Measurements from ENCODE around the gene POLR3F. TPM values are rescaled to one million over a fixed set of nuclear protein-coding genes. Genes with fewer than 3 reads are reported as not detected.

Gene POLR3F
- total RNA-seq, 4 donors from 2014 or later = 6.0 to 10.1 (median 7.7) TPM

- no peak for ATAC-seq (ENCODE audit: low FRiP score)
- TF ChIP-seq, protein P1, sequence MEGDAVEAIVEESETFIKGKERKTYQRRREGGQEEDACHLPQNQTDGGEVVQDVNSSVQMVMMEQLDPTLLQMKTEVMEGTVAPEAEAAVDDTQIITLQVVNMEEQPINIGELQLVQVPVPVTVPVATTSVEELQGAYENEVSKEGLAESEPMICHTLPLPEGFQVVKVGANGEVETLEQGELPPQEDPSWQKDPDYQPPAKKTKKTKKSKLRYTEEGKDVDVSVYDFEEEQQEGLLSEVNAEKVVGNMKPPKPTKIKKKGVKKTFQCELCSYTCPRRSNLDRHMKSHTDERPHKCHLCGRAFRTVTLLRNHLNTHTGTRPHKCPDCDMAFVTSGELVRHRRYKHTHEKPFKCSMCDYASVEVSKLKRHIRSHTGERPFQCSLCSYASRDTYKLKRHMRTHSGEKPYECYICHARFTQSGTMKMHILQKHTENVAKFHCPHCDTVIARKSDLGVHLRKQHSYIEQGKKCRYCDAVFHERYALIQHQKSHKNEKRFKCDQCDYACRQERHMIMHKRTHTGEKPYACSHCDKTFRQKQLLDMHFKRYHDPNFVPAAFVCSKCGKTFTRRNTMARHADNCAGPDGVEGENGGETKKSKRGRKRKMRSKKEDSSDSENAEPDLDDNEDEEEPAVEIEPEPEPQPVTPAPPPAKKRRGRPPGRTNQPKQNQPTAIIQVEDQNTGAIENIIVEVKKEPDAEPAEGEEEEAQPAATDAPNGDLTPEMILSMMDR (IDR thresholded peaks at IDR 0.05) = no peak
- no peak for DNase-seq (ENCODE audit: low spot score)
Observed at GRCh38 chr20:18436847-18437246, 30.3 kb upstream of the POLR3F start.

GRCh38 chr20:18440403-18440802 lies 26.8 kb upstream of the POLR3F start:
- no peak for ATAC-seq (ENCODE audit: low FRiP score)
- no peak for DNase-seq (ENCODE audit: low spot score)
- TF ChIP-seq, protein P1 (IDR thresholded peaks at IDR 0.05) = no peak

DNA sequence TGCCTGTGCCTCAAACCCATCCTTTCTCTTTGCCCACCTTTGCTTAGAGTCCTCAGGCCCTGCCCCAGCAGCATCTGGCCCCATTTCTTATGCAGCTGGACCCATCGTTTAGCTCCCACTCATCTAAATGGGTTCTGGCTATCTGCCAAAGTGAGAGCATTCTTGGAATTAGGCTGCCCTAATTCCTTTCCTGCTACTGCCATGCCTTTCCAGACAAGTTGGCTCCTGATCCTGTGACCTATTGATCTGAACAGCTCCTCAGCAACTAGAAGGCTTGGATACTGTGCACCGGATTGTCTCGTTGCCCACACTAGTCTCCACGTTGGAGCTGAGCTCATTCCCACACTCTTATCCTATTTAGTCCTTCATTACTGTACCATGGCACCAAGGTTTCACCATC lies 23.3 kb upstream of the POLR3F start:
- TF ChIP-seq, protein P1 (IDR thresholded peaks at IDR 0.05) = no peak
- ATAC-seq (ENCODE audit: low FRiP score) (no peak), DNase-seq (ENCODE audit: low spot score) (no peak)

DNA sequence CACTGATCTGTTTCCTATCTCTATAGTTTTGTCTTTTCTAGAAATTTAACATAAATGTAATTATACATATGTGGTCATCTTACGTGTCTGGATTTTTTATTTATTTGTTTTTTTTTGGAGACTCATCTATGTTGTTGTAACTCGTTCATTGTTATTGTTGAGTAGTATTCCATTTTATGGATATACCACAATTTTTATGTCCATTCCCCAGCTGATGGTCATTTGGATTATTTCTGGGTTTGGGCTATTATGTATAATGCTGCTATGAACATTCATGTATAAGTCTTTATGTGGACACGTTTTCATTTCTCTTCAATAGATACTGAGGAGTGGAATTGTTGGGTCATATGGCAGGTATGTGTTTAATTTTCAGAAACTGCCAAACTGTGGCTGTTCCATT lies 10.6 kb upstream of the POLR3F start:
- no peak for DNase-seq (ENCODE audit: low spot score)
- TF ChIP-seq, protein P1 (IDR thresholded peaks at IDR 0.05) = no peak
- no peak for ATAC-seq (ENCODE audit: low FRiP score)

DNA sequence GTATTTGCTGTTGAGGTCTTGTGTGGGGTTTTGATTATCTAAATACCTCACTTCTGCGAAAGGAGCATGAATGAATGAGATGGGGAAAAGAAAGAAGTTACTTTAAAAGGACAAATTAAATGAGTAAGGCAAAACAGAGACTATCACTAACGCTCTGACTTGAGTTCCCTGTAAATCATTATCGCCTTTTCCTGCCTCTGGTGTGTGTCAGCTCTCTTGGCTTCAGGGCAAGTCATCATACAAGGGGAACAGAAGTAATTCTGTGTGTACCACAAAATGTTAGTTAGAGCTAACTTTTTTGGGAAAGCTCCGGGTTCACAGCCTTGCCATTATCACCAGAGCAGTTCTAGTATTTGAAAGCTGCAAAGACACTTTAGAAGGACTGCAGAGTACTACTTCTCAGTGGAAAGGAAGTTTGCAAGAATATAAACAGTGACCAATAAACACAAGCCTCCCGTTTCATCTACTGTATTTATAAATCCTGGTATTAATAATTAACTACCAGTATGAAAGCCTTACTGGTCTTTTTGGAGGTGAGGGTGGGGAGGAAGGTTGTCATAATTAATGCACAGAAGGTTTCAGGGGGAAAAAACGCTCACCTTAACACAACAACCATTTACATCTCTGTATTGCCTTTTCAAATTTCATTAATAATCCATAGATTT lies 1.5 kb upstream of the POLR3F start:
- no peak for DNase-seq (ENCODE audit: low spot score)
- TF ChIP-seq, protein P1 (IDR thresholded peaks at IDR 0.05) = no peak
- no peak for ATAC-seq (ENCODE audit: low FRiP score)

GRCh38 chr20:18466574-18466893 lies 656 bp upstream of the POLR3F start:
- DNase-seq (ENCODE audit: low spot score) (peak; percentile 25), ATAC-seq (ENCODE audit: low FRiP score) (peak; percentile 55)
- TF ChIP-seq, protein P1 (IDR thresholded peaks at IDR 0.05) = no peak

DNA sequence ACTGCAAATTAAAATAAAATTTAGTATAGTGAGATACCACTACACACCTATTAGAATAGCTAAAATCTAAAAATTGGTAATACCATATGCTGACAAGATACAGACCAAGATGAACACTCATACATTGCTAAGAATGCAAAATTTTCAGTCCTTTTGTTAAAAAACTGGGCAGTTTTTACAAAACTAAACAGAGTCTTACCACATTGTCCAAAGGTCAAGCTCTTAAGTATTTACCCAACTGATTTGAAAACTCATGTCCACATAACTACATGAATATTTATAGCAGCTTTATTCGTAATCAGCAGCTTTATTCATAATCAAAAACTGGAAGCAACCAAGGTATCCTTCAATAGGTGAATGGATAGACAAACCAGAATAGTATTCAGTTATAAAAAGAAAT lies 10.0 kb downstream of the POLR3F start:
- DNase-seq (ENCODE audit: low spot score) (no peak), ATAC-seq (ENCODE audit: low FRiP score) (no peak)
- TF ChIP-seq, protein P1 (IDR thresholded peaks at IDR 0.05) = no peak

Measured in omental fat pad (tissue), 4 donors.